ENCODE data around the gene RXRA. TPM values are rescaled to one million over a fixed set of nuclear protein-coding genes. Genes with fewer than 3 reads are reported as not detected.

RXRA gene
- total and polyA plus RNA-seq, 2 of the 13 experiments (the other 11 are each of a cell fraction or from before 2014, with no cell fraction given), result 18.9 to 29.2 TPM

- TF ChIP-seq, protein P1, sequence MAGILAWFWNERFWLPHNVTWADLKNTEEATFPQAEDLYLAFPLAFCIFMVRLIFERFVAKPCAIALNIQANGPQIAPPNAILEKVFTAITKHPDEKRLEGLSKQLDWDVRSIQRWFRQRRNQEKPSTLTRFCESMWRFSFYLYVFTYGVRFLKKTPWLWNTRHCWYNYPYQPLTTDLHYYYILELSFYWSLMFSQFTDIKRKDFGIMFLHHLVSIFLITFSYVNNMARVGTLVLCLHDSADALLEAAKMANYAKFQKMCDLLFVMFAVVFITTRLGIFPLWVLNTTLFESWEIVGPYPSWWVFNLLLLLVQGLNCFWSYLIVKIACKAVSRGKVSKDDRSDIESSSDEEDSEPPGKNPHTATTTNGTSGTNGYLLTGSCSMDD (CRISPR knock-in tag; IDR thresholded peaks at IDR 0.05), result no peak
- TF ChIP-seq MTA1 (CRISPR knock-in tag; IDR thresholded peaks at IDR 0.05; ENCODE audit: borderline replicate concordance) (no peak), MEIS1 (CRISPR knock-in tag; IDR thresholded peaks at IDR 0.05; ENCODE audit: borderline replicate concordance) (no peak), ZNF337 (CRISPR knock-in tag; IDR thresholded peaks at IDR 0.05; ENCODE audit: borderline replicate concordance, low read depth) (no peak), ZNF331 (CRISPR knock-in tag; IDR thresholded peaks at IDR 0.05) (no peak), ZNF567 (CRISPR knock-in tag; IDR thresholded peaks at IDR 0.05; ENCODE audit: borderline replicate concordance) (no peak), IKZF5 (CRISPR knock-in tag; IDR thresholded peaks at IDR 0.05) (no peak), POLR2G (IDR thresholded peaks at IDR 0.05; ENCODE audit: low read depth, low read length) (no peak), PHB2 (IDR thresholded peaks at IDR 0.05; ENCODE audit: partially characterized antibody) (no peak), HMG20A (CRISPR knock-in tag; IDR thresholded peaks at IDR 0.05; ENCODE audit: borderline replicate concordance) (no peak), NFIB (CRISPR knock-in tag; IDR thresholded peaks at IDR 0.05; ENCODE audit: borderline replicate concordance) (no peak), MIER2 (CRISPR knock-in tag; IDR thresholded peaks at IDR 0.05) (no peak), ZBTB33 (CRISPR knock-in tag; IDR thresholded peaks at IDR 0.05) (no peak), ZNF296 (CRISPR knock-in tag; conservative IDR thresholded peaks at IDR 0.05) (no peak), NRL (CRISPR knock-in tag; IDR thresholded peaks at IDR 0.05; ENCODE audit: borderline replicate concordance) (no peak), SIN3B (IDR thresholded peaks at IDR 0.05; ENCODE audit: low read length) (no peak), BRCA1 (CRISPR knock-in tag; IDR thresholded peaks at IDR 0.05) (no peak), ZNF619 (CRISPR knock-in tag; IDR thresholded peaks at IDR 0.05) (no peak), ZNF160 (CRISPR knock-in tag; IDR thresholded peaks at IDR 0.05) (no peak), RCOR2 (CRISPR knock-in tag; IDR thresholded peaks at IDR 0.05) (no peak), ZNF3 (CRISPR knock-in tag; IDR thresholded peaks at IDR 0.05) (no peak)
- TF ChIP-seq, protein P2, sequence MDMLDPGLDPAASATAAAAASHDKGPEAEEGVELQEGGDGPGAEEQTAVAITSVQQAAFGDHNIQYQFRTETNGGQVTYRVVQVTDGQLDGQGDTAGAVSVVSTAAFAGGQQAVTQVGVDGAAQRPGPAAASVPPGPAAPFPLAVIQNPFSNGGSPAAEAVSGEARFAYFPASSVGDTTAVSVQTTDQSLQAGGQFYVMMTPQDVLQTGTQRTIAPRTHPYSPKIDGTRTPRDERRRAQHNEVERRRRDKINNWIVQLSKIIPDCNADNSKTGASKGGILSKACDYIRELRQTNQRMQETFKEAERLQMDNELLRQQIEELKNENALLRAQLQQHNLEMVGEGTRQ (IDR thresholded peaks at IDR 0.05; ENCODE audit: low read depth, low read length), result no peak
- TF ChIP-seq, protein P2 (CRISPR knock-in tag; IDR thresholded peaks at IDR 0.05; ENCODE audit: borderline replicate concordance), result no peak
- TF ChIP-seq, protein P3, sequence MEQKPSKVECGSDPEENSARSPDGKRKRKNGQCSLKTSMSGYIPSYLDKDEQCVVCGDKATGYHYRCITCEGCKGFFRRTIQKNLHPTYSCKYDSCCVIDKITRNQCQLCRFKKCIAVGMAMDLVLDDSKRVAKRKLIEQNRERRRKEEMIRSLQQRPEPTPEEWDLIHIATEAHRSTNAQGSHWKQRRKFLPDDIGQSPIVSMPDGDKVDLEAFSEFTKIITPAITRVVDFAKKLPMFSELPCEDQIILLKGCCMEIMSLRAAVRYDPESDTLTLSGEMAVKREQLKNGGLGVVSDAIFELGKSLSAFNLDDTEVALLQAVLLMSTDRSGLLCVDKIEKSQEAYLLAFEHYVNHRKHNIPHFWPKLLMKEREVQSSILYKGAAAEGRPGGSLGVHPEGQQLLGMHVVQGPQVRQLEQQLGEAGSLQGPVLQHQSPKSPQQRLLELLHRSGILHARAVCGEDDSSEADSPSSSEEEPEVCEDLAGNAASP (CRISPR knock-in tag; IDR thresholded peaks at IDR 0.05; ENCODE audit: borderline replicate concordance), result no peak
Measured at GRCh38 chr9:134320126-134320867, 6.0 kb upstream of the RXRA start (continued).
